CD4-positive, CD25-positive, alpha-beta regulatory T cell (primary cell): ENCODE measurements around the gene CDON. TPM values are rescaled to one million over a fixed set of nuclear protein-coding genes. Genes with fewer than 3 reads are reported as not detected.
A peak's percentile ranks its signal among the peaks of the same experiment; 100 is the strongest.

Experiments
- ATAC-seq, 2 donors: fragments of 150-1000 bp; cut with Tn5 transposase; one replicate each; pipeline ENCODE4 v1.10.0; 2021; ENCODE audit warnings: low read depth in 2 of 2, moderate number of reproducible peaks in 2 of 2, moderate library complexity in 1 of 2
- DNase-seq, 3 donors: peaks; one replicate each; pipeline versions ENCODE4 v3.0.0 to v3.0.0-alpha.2; 2012 to 2022; ENCODE audit warnings: mixed read lengths in 1 of 3
- H3K27ac ChIP-seq: one replicate; pipeline ENCODE4 v1.7.0; 2013; ENCODE audit warnings: mild to moderate bottlenecking, low read length; ENCODE audit not compliant: insufficient read depth, poor library complexity, severe bottlenecking
- H3K27me3 ChIP-seq: one replicate; pipeline ENCODE4 v1.7.0; 2013; ENCODE audit warnings: low read length; ENCODE audit not compliant: control insufficient read depth, insufficient read depth
- H3K36me3 ChIP-seq: one replicate; pipeline ENCODE4 v1.7.0; 2013; ENCODE audit warnings: mild to moderate bottlenecking, low read length, moderate library complexity; ENCODE audit not compliant: control insufficient read depth, insufficient read depth
- H3K4me1 ChIP-seq: 2 replicates; pipeline ENCODE4 v1.7.0; 2013; ENCODE audit warnings: mild to moderate bottlenecking, low read length; ENCODE audit not compliant: insufficient read depth, control insufficient read depth, poor library complexity, severe bottlenecking
- H3K4me3 ChIP-seq: one replicate; pipeline ENCODE4 v1.7.0; 2013; ENCODE audit warnings: low read depth, mild to moderate bottlenecking, low read length, moderate library complexity
- H3K9me3 ChIP-seq, 2 experiments: 1 replicate in 1 of 2; 2 replicates in 1 of 2; pipeline ENCODE4 v1.7.0; 2013; ENCODE audit warnings: low read length in 2 of 2, mild to moderate bottlenecking in 1 of 2, moderate library complexity in 1 of 2; ENCODE audit not compliant: control insufficient read depth in 2 of 2
- H3K27ac Mint-ChIP-seq, 3 donors: one replicate each; pipeline ENCODE4 v1.8.0; 2020 to 2022; ENCODE audit warnings: mild to moderate bottlenecking in 3 of 3, mixed read lengths in 3 of 3, moderate library complexity in 2 of 3
- H3K27me3 Mint-ChIP-seq: one replicate; pipeline ENCODE4 v1.8.0; 2022; ENCODE audit warnings: mild to moderate bottlenecking, mixed read lengths
- H3K36me3 Mint-ChIP-seq: one replicate; pipeline ENCODE4 v1.8.0; 2020; ENCODE audit warnings: mixed read lengths
- H3K4me1 Mint-ChIP-seq, 4 donors: one replicate each; pipeline ENCODE4 v1.8.0; 2020 to 2022; ENCODE audit warnings: mixed read lengths in 4 of 4, mild to moderate bottlenecking in 1 of 4
- H3K4me3 Mint-ChIP-seq, 4 donors: one replicate each; pipeline ENCODE4 v1.8.0; 2020 to 2022; ENCODE audit warnings: mild to moderate bottlenecking in 4 of 4, mixed read lengths in 4 of 4, moderate library complexity in 3 of 4
- H3K9me3 Mint-ChIP-seq, 7 donors: one replicate each; pipeline ENCODE4 v1.8.0; 2020 to 2022; ENCODE audit warnings: mixed read lengths in 7 of 7, mild to moderate bottlenecking in 3 of 7, moderate library complexity in 2 of 7
- polyA plus RNA-seq, 4 donors: library from polyadenylated mRNA; unstranded; fragments of 300-500 nt; fragmentation: Illumina TruSeq; gene quantifications; one replicate each; pipeline ENCODE4 v1.2.3, GENCODE V29; 2021
- total RNA-seq: library from RNA; stranded (reverse); gene quantifications from one replicate; pipeline ENCODE4 v1.2.3, GENCODE V29; 2022

Gene CDON
- total and polyA plus RNA-seq, 5 donors from 2014 or later: 0.10 to 2.1 (median 0.87) TPM; not detected in 1

- Mint-ChIP-seq H3K36me3 (no peaks in the 10 kb centered on the region), H3K27me3 (peaks cover 31% of the 10 kb centered on the region), H3K4me1 (peaks cover 0 to 4% (median 0%) of the 10 kb centered on the region in 4 donors), H3K9me3 (peaks cover 0 to 2% (median 0%) of the 10 kb centered on the region in 7 donors), H3K27ac (no peak overlapping the region), H3K4me3 (no peak overlapping the region)
- ATAC-seq: no peak
- H3K9me3 ChIP-seq: no peaks in the 10 kb centered on the region
- peaks cover 11% of the 10 kb centered on the region for H3K27me3 ChIP-seq
- no peak overlapping the region for H3K4me3 ChIP-seq
- no peaks in the 10 kb centered on the region for H3K4me1 ChIP-seq
- H3K27ac ChIP-seq: no peak overlapping the region
- H3K36me3 ChIP-seq: no peaks in the 10 kb centered on the region
- DNase-seq: no peak
Measured at GRCh38 chr11:125925804-125926203, 136.9 kb downstream of the CDON start.

DNA sequence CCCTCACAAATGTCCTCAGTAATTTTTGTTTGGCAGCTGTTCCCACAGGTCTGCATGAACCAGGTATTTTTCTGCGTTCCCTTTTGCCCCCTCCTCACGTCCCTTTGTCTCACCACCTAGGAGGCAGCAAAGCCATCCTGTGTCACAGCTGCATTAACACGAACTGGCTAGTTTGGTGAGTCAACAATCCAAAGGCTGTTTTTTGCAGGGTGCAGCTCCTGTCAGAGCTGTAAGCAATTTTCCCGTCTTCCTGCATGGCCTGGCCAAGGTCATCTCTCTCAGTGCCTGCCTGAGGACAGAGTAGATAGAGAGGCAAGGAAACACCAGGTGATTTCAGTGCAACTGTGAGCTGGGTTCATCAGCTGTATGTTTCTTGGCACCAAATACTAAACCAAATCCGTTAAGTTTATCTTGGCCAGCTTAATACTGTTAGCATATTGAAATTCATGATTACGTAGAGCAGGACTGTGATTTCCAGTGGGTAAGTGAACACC, 137.4 kb downstream of the CDON start:
- peaks cover 31% of the 10 kb centered on the region for H3K27me3 Mint-ChIP-seq
- H3K36me3 Mint-ChIP-seq: no peaks in the 10 kb centered on the region
- H3K9me3 ChIP-seq: no peaks in the 10 kb centered on the region
- H3K36me3 ChIP-seq: no peaks in the 10 kb centered on the region
- no peak overlapping the region for H3K4me3 Mint-ChIP-seq
- no peak overlapping the region for H3K27ac Mint-ChIP-seq
- no peak overlapping the region for H3K4me3 ChIP-seq
- H3K4me1 Mint-ChIP-seq: peaks cover 0 to 4% (median 0%) of the 10 kb centered on the region in 4 donors
- H3K27ac ChIP-seq: no peak overlapping the region
- H3K4me1 ChIP-seq: no peaks in the 10 kb centered on the region
- peaks cover 11% of the 10 kb centered on the region for H3K27me3 ChIP-seq
- ATAC-seq (no peak), DNase-seq (no peak)
- peaks cover 0 to 2% (median 0%) of the 10 kb centered on the region in 7 donors for H3K9me3 Mint-ChIP-seq

GRCh38 chr11:125924384-125925007, 138.2 kb downstream of the CDON start:
- Mint-ChIP-seq H3K4me3 (no peak overlapping the region), H3K27ac (no peak overlapping the region), H3K9me3 (peaks cover 0 to 2% (median 0%) of the 10 kb centered on the region in 7 donors), H3K4me1 (peaks cover 0 to 4% (median 0%) of the 10 kb centered on the region in 4 donors), H3K36me3 (no peaks in the 10 kb centered on the region), H3K27me3 (peaks cover 32% of the 10 kb centered on the region)
- Histone ChIP-seq H3K4me3 (no peak overlapping the region), H3K27me3 (peaks cover 15% of the 10 kb centered on the region), H3K27ac (no peak overlapping the region), H3K4me1 (no peaks in the 10 kb centered on the region), H3K36me3 (no peaks in the 10 kb centered on the region), H3K9me3 (no peaks in the 10 kb centered on the region)
- no peak for ATAC-seq
- DNase-seq: no peak

GRCh38 chr11:125923633-125924032, 139.0 kb downstream of the CDON start:
- Mint-ChIP-seq H3K9me3 (peaks cover 0 to 2% (median 0%) of the 10 kb centered on the region in 7 donors), H3K27ac (no peak overlapping the region), H3K36me3 (no peaks in the 10 kb centered on the region), H3K4me1 (peaks cover 0 to 4% (median 0%) of the 10 kb centered on the region in 4 donors), H3K4me3 (no peak overlapping the region), H3K27me3 (peaks cover 29% of the 10 kb centered on the region)
- Histone ChIP-seq H3K9me3 (no peaks in the 10 kb centered on the region), H3K4me1 (no peaks in the 10 kb centered on the region), H3K27ac (no peak overlapping the region), H3K36me3 (no peaks in the 10 kb centered on the region), H3K27me3 (peaks cover 15% of the 10 kb centered on the region), H3K4me3 (no peak overlapping the region)
- no peak for ATAC-seq
- no peak for DNase-seq

DNA sequence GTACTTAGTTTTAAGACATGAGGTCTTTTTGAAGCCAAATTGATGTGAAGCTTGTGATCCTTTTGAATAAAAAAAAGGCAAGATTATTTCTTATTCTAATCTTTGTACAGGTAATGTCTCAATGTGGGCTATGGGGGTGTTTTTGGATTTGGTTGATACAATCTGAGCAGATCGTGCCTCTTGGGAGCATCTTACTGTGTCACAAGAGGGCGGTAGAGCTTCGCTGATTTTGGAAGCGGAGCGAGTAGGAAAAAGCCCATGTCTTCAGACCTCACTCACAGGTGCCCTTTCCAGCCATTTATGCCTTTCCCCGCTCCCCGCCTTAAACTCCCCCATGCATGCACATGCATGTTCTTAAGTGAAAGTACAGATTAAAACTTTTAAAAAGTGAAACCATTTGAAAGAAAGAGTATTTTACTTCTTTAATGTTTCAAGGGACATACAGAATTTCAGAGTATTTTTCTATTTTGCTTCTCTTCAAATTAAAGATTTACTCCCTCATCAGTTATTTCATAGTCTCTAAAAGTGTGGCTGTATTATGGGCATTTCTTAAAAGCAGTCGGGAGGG, 139.6 kb downstream of the CDON start:
- Histone ChIP-seq H3K36me3 (no peaks in the 10 kb centered on the region), H3K9me3 (no peaks in the 10 kb centered on the region), H3K4me1 (no peaks in the 10 kb centered on the region), H3K27ac (no peak overlapping the region), H3K4me3 (no peak overlapping the region), H3K27me3 (peaks cover 15% of the 10 kb centered on the region)
- H3K4me3 Mint-ChIP-seq: no peak overlapping the region
- peaks cover 0 to 4% (median 0%) of the 10 kb centered on the region in 4 donors for H3K4me1 Mint-ChIP-seq
- H3K9me3 Mint-ChIP-seq: peaks cover 0 to 2% (median 0%) of the 10 kb centered on the region in 7 donors
- peaks cover 26% of the 10 kb centered on the region for H3K27me3 Mint-ChIP-seq
- no peaks in the 10 kb centered on the region for H3K36me3 Mint-ChIP-seq
- DNase-seq: peak; percentile 22 to 73 (median 56)
- peak; percentile 58 to 64 for ATAC-seq
- no peak overlapping the region for H3K27ac Mint-ChIP-seq

DNA sequence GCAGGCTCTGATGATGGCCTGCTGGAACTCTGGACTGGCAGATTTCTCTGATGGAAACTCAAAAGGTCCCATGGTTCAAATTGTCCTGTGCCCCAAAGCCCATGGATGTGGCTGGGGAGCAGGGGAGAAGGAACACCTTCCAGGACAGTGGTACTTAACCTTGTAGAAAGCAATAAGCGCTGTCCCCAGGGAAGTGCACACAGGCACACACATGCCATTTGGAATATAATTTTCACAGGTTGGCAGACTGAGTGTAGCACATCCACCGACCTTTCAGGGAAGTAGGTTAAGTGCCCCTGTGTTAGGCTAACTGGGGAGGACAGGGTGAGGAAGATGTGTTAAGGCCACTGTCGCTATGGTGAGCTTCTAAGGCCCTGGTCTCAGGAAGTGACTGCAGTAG, 140.5 kb downstream of the CDON start:
- H3K27ac ChIP-seq: no peak overlapping the region
- H3K27me3 ChIP-seq: peaks cover 13% of the 10 kb centered on the region
- no peaks in the 10 kb centered on the region for H3K9me3 ChIP-seq
- DNase-seq (no peak), ATAC-seq (no peak)
- H3K36me3 ChIP-seq: no peaks in the 10 kb centered on the region
- no peak overlapping the region for H3K4me3 ChIP-seq
- H3K4me1 ChIP-seq: no peaks in the 10 kb centered on the region
- Mint-ChIP-seq H3K36me3 (no peaks in the 10 kb centered on the region), H3K4me3 (no peak overlapping the region), H3K27ac (no peak overlapping the region), H3K4me1 (peaks cover 0 to 4% (median 0%) of the 10 kb centered on the region in 4 donors), H3K9me3 (peaks cover 0 to 2% (median 0%) of the 10 kb centered on the region in 7 donors), H3K27me3 (peaks cover 31% of the 10 kb centered on the region)

- Histone ChIP-seq H3K9me3 (no peaks in the 10 kb centered on the region), H3K27me3 (peaks cover 13% of the 10 kb centered on the region), H3K36me3 (no peaks in the 10 kb centered on the region), H3K27ac (no peak overlapping the region), H3K4me1 (no peaks in the 10 kb centered on the region), H3K4me3 (no peak overlapping the region)
- Mint-ChIP-seq H3K4me1 (peaks cover 0 to 4% (median 0%) of the 10 kb centered on the region in 4 donors), H3K36me3 (no peaks in the 10 kb centered on the region), H3K9me3 (peaks cover 0 to 2% (median 0%) of the 10 kb centered on the region in 7 donors), H3K27ac (no peak overlapping the region), H3K4me3 (no peak overlapping the region), H3K27me3 (peaks cover 27% of the 10 kb centered on the region)
- DNase-seq (no peak), ATAC-seq (no peak)
Measured at GRCh38 chr11:125921042-125921441, 141.6 kb downstream of the CDON start.
